GM12891 (cell line): ENCODE data around the gene INPP4A.

ENCODE experiments used
- POLR2A ChIP-seq: IDR thresholded peaks from 2 replicates; pipeline ENCODE4 v1.6.1; 2011; ENCODE audit warnings: low read depth, low read length, control low read depth
- POLR2AphosphoS5 ChIP-seq: IDR thresholded peaks from 2 replicates; pipeline ENCODE4 v1.6.1; 2011; ENCODE audit warnings: low read depth, low read length, control low read depth
- SPI1 ChIP-seq: IDR thresholded peaks from 2 replicates; pipeline ENCODE4 v1.6.1; 2011; ENCODE audit warnings: low read depth, low read length, control low read depth
- TAF1 ChIP-seq: IDR thresholded peaks from 2 replicates; pipeline ENCODE4 v1.6.1; 2011; ENCODE audit warnings: low read depth, low read length, control low read depth

DNA sequence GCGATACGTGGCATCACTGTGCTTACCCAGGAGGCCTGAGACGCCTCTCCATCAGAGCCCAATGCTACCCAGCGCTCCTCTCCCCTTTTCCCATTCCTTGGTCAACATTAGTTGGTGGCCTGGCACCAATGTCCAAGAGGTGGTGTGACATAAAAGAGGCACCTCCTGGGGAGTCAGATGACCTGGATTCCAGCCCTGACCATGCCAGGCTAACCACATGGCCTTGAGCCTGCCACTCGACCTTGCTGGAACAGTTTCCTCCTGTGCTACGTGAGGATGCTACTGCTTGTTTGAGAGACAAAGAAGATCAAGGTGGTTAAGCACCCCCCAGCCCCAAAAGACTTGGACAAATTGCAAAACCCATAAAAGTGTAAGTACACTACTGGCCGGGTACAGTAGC lies 76.6 kb downstream of the INPP4A start:
- TF ChIP-seq POLR2A: no peak
- no peak for TF ChIP-seq POLR2AphosphoS5
- no peak for TF ChIP-seq SPI1
- no peak for TF ChIP-seq TAF1
